Measurements from ENCODE around the gene AFF1.
A peak's percentile ranks its signal among the peaks of the same experiment; 100 is the strongest.

AFF1 gene

GRCh38 chr4:87060957-87061356 is 126.1 kb downstream of the AFF1 start:
- peak; percentile 50 for DNase-seq (ENCODE audit: low read depth)

GRCh38 chr4:87065021-87065420 is 130.2 kb downstream of the AFF1 start:
- no peak for TF ChIP-seq CTCF (IDR thresholded peaks at IDR 0.05; ENCODE audit: low read depth, low read length, missing control alignments)
- in situ Hi-C loops (cut with HindIII; ENCODE audit: low sequenced_read_pairs) = no loop called here
- H3K4me3 ChIP-seq (ENCODE audit: low read depth, low read length) = no peak overlapping the region
- DNase-seq (ENCODE audit: low read depth) = no peak

More at GRCh38 chr4:87060957-87061356, 126.1 kb downstream of the AFF1 start:
- H3K4me3 ChIP-seq (ENCODE audit: low read depth, low read length) = no peak overlapping the region
- TF ChIP-seq CTCF (IDR thresholded peaks at IDR 0.05; ENCODE audit: low read depth, low read length, missing control alignments) = no peak
- in situ Hi-C loops (cut with HindIII; ENCODE audit: low sequenced_read_pairs) = no loop called here

- DNase-seq (ENCODE audit: low read depth) = no peak
- H3K4me3 ChIP-seq (ENCODE audit: low read depth, low read length) = no peak overlapping the region
- in situ Hi-C loops (cut with HindIII; ENCODE audit: low sequenced_read_pairs) = no loop called here
- TF ChIP-seq CTCF (IDR thresholded peaks at IDR 0.05; ENCODE audit: low read depth, low read length, missing control alignments) = no peak
Observed at GRCh38 chr4:87066403-87067123, 131.8 kb downstream of the AFF1 start.

GRCh38 chr4:87067124-87067885 is 132.5 kb downstream of the AFF1 start:
- in situ Hi-C loops (cut with HindIII; ENCODE audit: low sequenced_read_pairs) = no loop called here
- TF ChIP-seq CTCF (IDR thresholded peaks at IDR 0.05; ENCODE audit: low read depth, low read length, missing control alignments) = no peak
- no peak overlapping the region for H3K4me3 ChIP-seq (ENCODE audit: low read depth, low read length)
- no peak for DNase-seq (ENCODE audit: low read depth)

GRCh38 chr4:87068583-87069021 is 133.8 kb downstream of the AFF1 start:
- no peak overlapping the region for H3K4me3 ChIP-seq (ENCODE audit: low read depth, low read length)
- TF ChIP-seq CTCF (IDR thresholded peaks at IDR 0.05; ENCODE audit: low read depth, low read length, missing control alignments) = no peak
- DNase-seq (ENCODE audit: low read depth) = no peak
- in situ Hi-C loops (cut with HindIII; ENCODE audit: low sequenced_read_pairs) = no loop called here

- no peak for DNase-seq (ENCODE audit: low read depth)
- in situ Hi-C loops (cut with HindIII; ENCODE audit: low sequenced_read_pairs) = no loop called here
- TF ChIP-seq CTCF (IDR thresholded peaks at IDR 0.05; ENCODE audit: low read depth, low read length, missing control alignments) = no peak
- H3K4me3 ChIP-seq (ENCODE audit: low read depth, low read length) = no peak overlapping the region
Observed at GRCh38 chr4:87069037-87069742, 134.4 kb downstream of the AFF1 start.

All from astrocyte of the cerebellum (primary cell).